HUES6 (cell line): ENCODE measurements around the gene OTUD1.

Experiments used
- H3K27ac ChIP-seq: 2 replicates; pipeline ENCODE4 v1.7.0; 2013; ENCODE audit warnings: low read depth, mild to moderate bottlenecking, low read length, inconsistent platforms
- H3K27me3 ChIP-seq: 2 replicates; pipeline ENCODE4 v1.6.1; 2013; ENCODE audit warnings: low read length; ENCODE audit not compliant: control insufficient read depth, insufficient read depth
- H3K36me3 ChIP-seq: 2 replicates; pipeline ENCODE4 v1.6.1; 2013; ENCODE audit warnings: low read length; ENCODE audit not compliant: control insufficient read depth, insufficient read depth
- H3K4me1 ChIP-seq: 2 replicates; pipeline ENCODE4 v1.6.1; 2013; ENCODE audit warnings: low read length; ENCODE audit not compliant: control insufficient read depth, insufficient read depth
- H3K4me3 ChIP-seq: 2 replicates; pipeline ENCODE4 v1.5.1; 2013; ENCODE audit warnings: low read depth, low read length
- H3K9ac ChIP-seq: one replicate; pipeline ENCODE4 v1.6.1; 2013; ENCODE audit warnings: mild to moderate bottlenecking, low read length
- H3K9me3 ChIP-seq: 2 replicates; pipeline ENCODE4 v1.6.1; 2013; ENCODE audit warnings: low read depth, low read length; ENCODE audit not compliant: control insufficient read depth, insufficient read depth

Gene OTUD1

GRCh38 chr10:23405540-23405939, 33.3 kb upstream of the OTUD1 start:
- H3K27ac ChIP-seq = no peak overlapping the region
- H3K9me3 ChIP-seq = no peaks in the 10 kb centered on the region
- H3K27me3 ChIP-seq = no peaks in the 10 kb centered on the region
- H3K36me3 ChIP-seq = no peaks in the 10 kb centered on the region
- H3K9ac ChIP-seq = no peak overlapping the region
- H3K4me1 ChIP-seq = peaks cover 11% of the 10 kb centered on the region; the same call in 1 of the 2 replicates
- H3K4me3 ChIP-seq = no peak overlapping the region

GRCh38 chr10:23406409-23406808, 32.5 kb upstream of the OTUD1 start:
- Histone ChIP-seq H3K9me3 (no peaks in the 10 kb centered on the region), H3K9ac (no peak overlapping the region), H3K4me3 (no peak overlapping the region), H3K27me3 (no peaks in the 10 kb centered on the region), H3K4me1 (peaks cover 11% of the 10 kb centered on the region; the same call in 1 of the 2 replicates), H3K36me3 (no peaks in the 10 kb centered on the region), H3K27ac (no peak overlapping the region)

GRCh38 chr10:23408330-23408976, 30.4 kb upstream of the OTUD1 start:
- no peaks in the 10 kb centered on the region for H3K36me3 ChIP-seq
- H3K9me3 ChIP-seq = no peaks in the 10 kb centered on the region
- H3K27me3 ChIP-seq = no peaks in the 10 kb centered on the region
- peaks cover 11% of the 10 kb centered on the region; the same call in 1 of the 2 replicates for H3K4me1 ChIP-seq
- H3K27ac ChIP-seq = no peak overlapping the region
- H3K4me3 ChIP-seq = no peak overlapping the region
- H3K9ac ChIP-seq = no peak overlapping the region

- no peak overlapping the region for H3K27ac ChIP-seq
- H3K36me3 ChIP-seq = no peaks in the 10 kb centered on the region
- peaks cover 4% of the 10 kb centered on the region; the same call in 1 of the 2 replicates for H3K4me1 ChIP-seq
- no peak overlapping the region for H3K4me3 ChIP-seq
- no peaks in the 10 kb centered on the region for H3K27me3 ChIP-seq
- no peaks in the 10 kb centered on the region for H3K9me3 ChIP-seq
- H3K9ac ChIP-seq = no peak overlapping the region
Measured at GRCh38 chr10:23412223-23412622, 26.7 kb upstream of the OTUD1 start.

GRCh38 chr10:23413629-23414089, 25.2 kb upstream of the OTUD1 start:
- no peaks in the 10 kb centered on the region for H3K36me3 ChIP-seq
- H3K27ac ChIP-seq = no peak overlapping the region
- peaks cover 10% of the 10 kb centered on the region; the same call in 1 of the 2 replicates for H3K4me1 ChIP-seq
- H3K9ac ChIP-seq = no peak overlapping the region
- no peaks in the 10 kb centered on the region for H3K27me3 ChIP-seq
- H3K9me3 ChIP-seq = no peaks in the 10 kb centered on the region
- H3K4me3 ChIP-seq = no peak overlapping the region

GRCh38 chr10:23414658-23415057, 24.2 kb upstream of the OTUD1 start:
- no peak overlapping the region for H3K27ac ChIP-seq
- H3K4me3 ChIP-seq = no peak overlapping the region
- no peaks in the 10 kb centered on the region for H3K36me3 ChIP-seq
- no peak overlapping the region for H3K9ac ChIP-seq
- no peaks in the 10 kb centered on the region for H3K27me3 ChIP-seq
- no peaks in the 10 kb centered on the region for H3K9me3 ChIP-seq
- peaks cover 20% of the 10 kb centered on the region for H3K4me1 ChIP-seq

- no peak overlapping the region for H3K27ac ChIP-seq
- H3K9me3 ChIP-seq = no peaks in the 10 kb centered on the region
- H3K4me3 ChIP-seq = no peak overlapping the region
- H3K36me3 ChIP-seq = no peaks in the 10 kb centered on the region
- H3K27me3 ChIP-seq = no peaks in the 10 kb centered on the region
- H3K9ac ChIP-seq = no peak overlapping the region
- peaks cover 20% of the 10 kb centered on the region for H3K4me1 ChIP-seq
Measured at GRCh38 chr10:23417254-23417653, 21.6 kb upstream of the OTUD1 start.

- Histone ChIP-seq H3K4me1 (peaks cover 20% of the 10 kb centered on the region), H3K27ac (peak overlapping the region; percentile 68; the same call in 1 of the 2 replicates), H3K36me3 (no peaks in the 10 kb centered on the region), H3K9me3 (no peaks in the 10 kb centered on the region), H3K27me3 (no peaks in the 10 kb centered on the region), H3K4me3 (no peak overlapping the region), H3K9ac (no peak overlapping the region)
Measured at GRCh38 chr10:23418051-23418681, 20.7 kb upstream of the OTUD1 start.

GRCh38 chr10:23419201-23419600, 19.7 kb upstream of the OTUD1 start:
- Histone ChIP-seq H3K27me3 (no peaks in the 10 kb centered on the region), H3K36me3 (no peaks in the 10 kb centered on the region), H3K9me3 (no peaks in the 10 kb centered on the region), H3K9ac (no peak overlapping the region), H3K4me3 (no peak overlapping the region), H3K4me1 (peaks cover 20% of the 10 kb centered on the region), H3K27ac (peak overlapping the region; percentile 68; the same call in 1 of the 2 replicates)

- no peak overlapping the region for H3K27ac ChIP-seq
- H3K4me1 ChIP-seq = peaks cover 20% of the 10 kb centered on the region
- H3K9me3 ChIP-seq = no peaks in the 10 kb centered on the region
- no peaks in the 10 kb centered on the region for H3K27me3 ChIP-seq
- no peak overlapping the region for H3K4me3 ChIP-seq
- H3K9ac ChIP-seq = no peak overlapping the region
- H3K36me3 ChIP-seq = no peaks in the 10 kb centered on the region
Measured at GRCh38 chr10:23419655-23420329, 19.1 kb upstream of the OTUD1 start.

GRCh38 chr10:23421397-23421796, 17.5 kb upstream of the OTUD1 start:
- H3K9me3 ChIP-seq = no peaks in the 10 kb centered on the region
- H3K27me3 ChIP-seq = no peaks in the 10 kb centered on the region
- peaks cover 20% of the 10 kb centered on the region for H3K4me1 ChIP-seq
- H3K27ac ChIP-seq = no peak overlapping the region
- H3K4me3 ChIP-seq = no peak overlapping the region
- H3K9ac ChIP-seq = no peak overlapping the region
- no peaks in the 10 kb centered on the region for H3K36me3 ChIP-seq
